Measurements from ENCODE around the gene IQGAP1. TPM values are rescaled to one million over a fixed set of nuclear protein-coding genes. Genes with fewer than 3 reads are reported as not detected.
"Not testable (repeated sequence)": the region's sequence is repeated elsewhere in the genome, so short reads cannot be mapped to it uniquely, and the experiment has no call there.

The IQGAP1 gene
- total RNA-seq, 4 donors from 2014 or later = 181 to 285 (median 193) TPM

- intact Hi-C loops (cut with DNase I) = no loop called here
- peaks cover 13 to 100% (median 51%) of the 10 kb centered on the region in 3 donors for H3K36me3 ChIP-seq
- DNase-seq = no peak
Observed at GRCh38 chr15:90497912-90498311, 109.9 kb downstream of the IQGAP1 start.

GRCh38 chr15:90500171-90500570 is 112.1 kb downstream of the IQGAP1 start:
- Histone ChIP-seq H3K4me1 (peaks cover 0 to 16% (median 0%) of the 10 kb centered on the region in 3 donors), H3K9me3 (no peaks in the 10 kb centered on the region), H3K27me3 (no peaks in the 10 kb centered on the region), H3K4me3 (no peak overlapping the region), H3K36me3 (peaks cover 11 to 81% (median 32%) of the 10 kb centered on the region in 3 donors), H3K27ac (no peak overlapping the region)
- no peak for DNase-seq
- intact Hi-C loops (cut with DNase I) = no loop called here
- TF ChIP-seq POLR2A (IDR thresholded peaks at IDR 0.05) = no peak
- TF ChIP-seq CTCF (IDR thresholded peaks at IDR 0.05) = no peak
- 77 to 84% methylated on average over 2 of the region's 2 CpGs for WGBS, 2 donors

More at GRCh38 chr15:90497912-90498311, 109.9 kb downstream of the IQGAP1 start:
- Histone ChIP-seq H3K4me1 (peaks cover 0 to 16% (median 0%) of the 10 kb centered on the region in 3 donors), H3K9me3 (no peaks in the 10 kb centered on the region), H3K27me3 (no peaks in the 10 kb centered on the region), H3K4me3 (no peak overlapping the region), H3K27ac (no peak overlapping the region)
- 45 to 47% methylated on average over 6 of the region's 6 CpGs for WGBS, 2 donors
- TF ChIP-seq POLR2A (IDR thresholded peaks at IDR 0.05) (no peak), CTCF (IDR thresholded peaks at IDR 0.05) (no peak)

GRCh38 chr15:90501898-90502297 is 113.9 kb downstream of the IQGAP1 start:
- Histone ChIP-seq H3K27me3 (no peaks in the 10 kb centered on the region), H3K4me1 (peaks cover 0 to 12% (median 0%) of the 10 kb centered on the region in 3 donors), H3K9me3 (no peaks in the 10 kb centered on the region), H3K4me3 (no peak overlapping the region), H3K27ac (no peak overlapping the region), H3K36me3 (peaks cover 11 to 64% (median 24%) of the 10 kb centered on the region in 3 donors)
- TF ChIP-seq POLR2A (IDR thresholded peaks at IDR 0.05) = no peak
- no peak for TF ChIP-seq CTCF (IDR thresholded peaks at IDR 0.05)
- DNase-seq = no peak
- intact Hi-C loops (cut with DNase I) = no loop called here
- 73 to 81% methylated on average over 4 of the region's 4 CpGs for WGBS, 2 donors

GRCh38 chr15:90510781-90511180 is 122.7 kb downstream of the IQGAP1 start:
- DNase-seq; H3K4me3 ChIP-seq; H3K36me3 ChIP-seq; intact Hi-C loops (cut with DNase I); H3K27me3 ChIP-seq; H3K4me1 ChIP-seq; H3K9me3 ChIP-seq; H3K27ac ChIP-seq: not testable (repeated sequence)
- 80 to 97% methylated on average over 1 to 4 of the region's 29 CpGs for WGBS, 2 donors

- H3K4me1 ChIP-seq; H3K4me3 ChIP-seq; intact Hi-C loops (cut with DNase I); H3K36me3 ChIP-seq; H3K9me3 ChIP-seq; H3K27ac ChIP-seq; H3K27me3 ChIP-seq; DNase-seq: not testable (repeated sequence)
- WGBS, 2 donors = 80 to 84% methylated on average over 6 to 11 of the region's 13 CpGs
Observed at GRCh38 chr15:90511211-90511618, 123.2 kb downstream of the IQGAP1 start.

GRCh38 chr15:90512276-90512675 is 124.2 kb downstream of the IQGAP1 start:
- TF ChIP-seq POLR2A (IDR thresholded peaks at IDR 0.05) (no peak), CTCF (IDR thresholded peaks at IDR 0.05) (no peak)
- Histone ChIP-seq H3K36me3 (no peaks in the 10 kb centered on the region), H3K27me3 (no peaks in the 10 kb centered on the region), H3K9me3 (no peaks in the 10 kb centered on the region), H3K4me1 (no peaks in the 10 kb centered on the region), H3K4me3 (no peak overlapping the region), H3K27ac (no peak overlapping the region)
- intact Hi-C loops (cut with DNase I) = no loop called here
- 52 to 67% methylated on average over 2 of the region's 2 CpGs for WGBS, 2 donors
- DNase-seq = no peak
